Ishikawa (cell line): ENCODE data around the gene RAI1.

ENCODE experiments used
- CEBPB ChIP-seq: IDR thresholded peaks from 2 replicates; pipeline ENCODE4 v1.6.1; 2012
- CREB1 ChIP-seq: IDR thresholded peaks from 2 replicates; pipeline ENCODE4 v1.6.1; 2012; ENCODE audit warnings: low read depth
- EGR1 ChIP-seq: IDR thresholded peaks from 2 replicates; pipeline ENCODE4 v1.6.1; 2012
- EP300 ChIP-seq: IDR thresholded peaks from 2 replicates; pipeline ENCODE4 v1.6.1; 2012; ENCODE audit warnings: borderline replicate concordance
- FOXM1 ChIP-seq: IDR thresholded peaks from 2 replicates; pipeline ENCODE4 v1.6.1; 2012; ENCODE audit warnings: low read depth, borderline replicate concordance
- MAX ChIP-seq: IDR thresholded peaks from 2 replicates; pipeline ENCODE4 v1.6.1; 2012
- NFIC ChIP-seq: IDR thresholded peaks from 2 replicates; pipeline ENCODE4 v1.6.1; 2012
- RAD21 ChIP-seq: IDR thresholded peaks from 2 replicates; pipeline ENCODE4 v1.6.1; 2012; ENCODE audit warnings: low read depth
- REST ChIP-seq: IDR thresholded peaks from 2 replicates; pipeline ENCODE4 v1.6.1; 2012; ENCODE audit warnings: low read depth, mild to moderate bottlenecking
- TAF1 ChIP-seq: IDR thresholded peaks from 2 replicates; pipeline ENCODE4 v1.6.1; 2012; ENCODE audit warnings: low read depth, mild to moderate bottlenecking
- TCF12 ChIP-seq: IDR thresholded peaks from 2 replicates; pipeline ENCODE4 v1.6.1; 2012; ENCODE audit warnings: low read depth
- TEAD4 ChIP-seq: IDR thresholded peaks from 2 replicates; pipeline ENCODE4 v1.6.1; 2012
- USF1 ChIP-seq: IDR thresholded peaks from 2 replicates; pipeline ENCODE4 v1.6.1; 2012
- YY1 ChIP-seq: IDR thresholded peaks from 2 replicates; pipeline ENCODE4 v1.6.1; 2012; ENCODE audit warnings: low read depth
- ZBTB7A ChIP-seq: IDR thresholded peaks from 2 replicates; pipeline ENCODE4 v1.6.1; 2012; ENCODE audit warnings: low read depth

The RAI1 gene

GRCh38 chr17:17836818-17837379, 155.6 kb downstream of the RAI1 start, which contains the start of gene SREBF1:
TSS of gene SREBF1 (minus strand) at chr17:17836986. CDS start at chr17:17836817, 169 bp downstream.
- TF ChIP-seq EGR1 (no peak), NFIC (no peak), USF1 (no peak), FOXM1 (no peak), CEBPB (no peak), EP300 (no peak), REST (no peak), YY1 (no peak; the same call in 1 of the 2 replicates), ZBTB7A (0 out of 2 replicates have a peak, but pooled peaks have one; percentile 31), CREB1 (0 out of 2 replicates have a peak, but pooled peaks have one; percentile 2), TCF12 (no peak), TAF1 (0 out of 2 replicates have a peak, but pooled peaks have one; percentile 8)

GRCh38 chr17:17837380-17837821, 156.1 kb downstream of the RAI1 start:
- TF ChIP-seq TEAD4 (peak; percentile 27; the same call in 1 of the 2 replicates), RAD21 (no peak), TAF1 (peak; percentile 9; the same call in 1 of the 2 replicates), CEBPB (peak; percentile 52; the same call in 1 of the 2 replicates), YY1 (no peak), TCF12 (no peak), ZBTB7A (no peak), CREB1 (peak; percentile 3; the same call in 1 of the 2 replicates), EP300 (no peak), MAX (no peak), FOXM1 (no peak), USF1 (no peak), REST (no peak), NFIC (0 out of 2 replicates have a peak, but pooled peaks have one; percentile 15), EGR1 (no peak)

GRCh38 chr17:17837966-17838962, 157.0 kb downstream of the RAI1 start:
- TF ChIP-seq TCF12 (0 out of 2 replicates have a peak, but pooled peaks have one; percentile 23), EGR1 (no peak)

- peak; percentile 61 for TF ChIP-seq TAF1
- no peak for TF ChIP-seq REST
- peak; percentile 85 for TF ChIP-seq MAX
- TF ChIP-seq FOXM1: peak; percentile 56; the same call in 1 of the 2 replicates
- TF ChIP-seq YY1: 0 out of 2 replicates have a peak, but pooled peaks have one; percentile 23
- TF ChIP-seq NFIC: peak; percentile 82
- TF ChIP-seq USF1: peak; percentile 87
- TF ChIP-seq EP300: peak; percentile 84
- TF ChIP-seq RAD21: peak; percentile 18; the same call in 1 of the 2 replicates
- TF ChIP-seq TEAD4: peak; percentile 89
- TF ChIP-seq EGR1: no peak
- no peak for TF ChIP-seq CEBPB
- peak; percentile 57 for TF ChIP-seq CREB1
- peak; percentile 97 for TF ChIP-seq TCF12
- TF ChIP-seq ZBTB7A: peak; percentile 58; the same call in 1 of the 2 replicates
These were observed 158.8 kb downstream of the RAI1 start for GRCh38 chr17:17839791-17840707.
